H1 (cell line): Measurements from ENCODE around the gene TP53BP2. TPM values are rescaled to one million over a fixed set of nuclear protein-coding genes. Genes with fewer than 3 reads are reported as not detected.

Experiments used
- CTCF ChIA-PET: fragments of 300-600 bp; sonication (Branson Sonifier 250); formaldehyde crosslinking; loops from one replicate; lab custom pipeline; 2021; ENCODE audit not compliant: partially characterized antibody; lab: Charles Lee
- POLR2A ChIA-PET: fragments of 300-600 bp; sonication (Branson Sonifier 250); formaldehyde crosslinking; loops from one replicate; lab custom pipeline; 2021; ENCODE audit warnings: inconsistent platforms; ENCODE audit not compliant: partially characterized antibody; lab: Charles Lee
- DNase-seq, 2 experiments: peaks; one replicate each; pipeline versions ENCODE4 v3.0.0 to v3.0.0-alpha.2; 2010 to 2022; ENCODE audit warnings: low spot score in 2 of 2, low read depth in 1 of 2, mixed read lengths in 1 of 2
- FAIRE-seq: peaks from 2 replicates; lab custom pipeline; 2011; peaks lifted over from hg19 to GRCh38; lab: Jason Lieb, UNC
- H2AFZ ChIP-seq: 2 replicates; pipeline ENCODE4 v1.8.1; 2012; ENCODE audit warnings: low read length, inconsistent platforms
- H2AK5ac ChIP-seq: 2 replicates; pipeline ENCODE4 v1.6.1; 2013; ENCODE audit warnings: low read depth, low read length
- H2BK120ac ChIP-seq: replicated peaks from 2 replicates; pipeline ENCODE3; 2013; ENCODE audit warnings: low read depth, low read length, inconsistent platforms
- H2BK12ac ChIP-seq: 2 replicates; pipeline ENCODE4 v1.6.1; 2013; ENCODE audit warnings: low read depth, low read length
- H2BK15ac ChIP-seq: 2 replicates; pipeline ENCODE4 v1.6.1; 2013; ENCODE audit warnings: low read length
- H2BK20ac ChIP-seq: 2 replicates; pipeline ENCODE4 v1.6.1; 2013; ENCODE audit warnings: low read length
- H2BK5ac ChIP-seq: 2 replicates; pipeline ENCODE4 v1.6.1; 2013; ENCODE audit warnings: low read depth, low read length
- H3K14ac ChIP-seq: 2 replicates; pipeline ENCODE4 v1.6.1; 2013; ENCODE audit warnings: inconsistent platforms; ENCODE audit not compliant: insufficient read length
- H3K18ac ChIP-seq: 2 replicates; pipeline ENCODE4 v1.6.1; 2013; ENCODE audit warnings: low read length; ENCODE audit errors: extremely low read depth
- H3K23ac ChIP-seq: 2 replicates; pipeline ENCODE4 v1.6.1; 2013; ENCODE audit warnings: inconsistent platforms; ENCODE audit not compliant: insufficient read length
- H3K23me2 ChIP-seq: 2 replicates; pipeline ENCODE4 v1.6.1; 2013; ENCODE audit warnings: low read depth, low read length
- H3K27ac ChIP-seq: 2 replicates; pipeline ENCODE4 v1.6.1; 2011; ENCODE audit warnings: low read depth, low read length, inconsistent platforms
- H3K27me3 ChIP-seq, 4 experiments: replicated peaks in 1 of 4; 1 replicate in 1 of 4; 2 replicates in 3 of 4; pipeline versions ENCODE4 v1.6.1 to v1.8.1; 2011 to 2013; ENCODE audit warnings: low read length in 3 of 4, mild to moderate bottlenecking in 3 of 4, inconsistent platforms in 2 of 4, mixed read lengths in 2 of 4, moderate library complexity in 1 of 4; ENCODE audit not compliant: control insufficient read depth in 3 of 4, insufficient read depth in 3 of 4; ENCODE audit errors: extremely low read depth in 1 of 4
- H3K36me3 ChIP-seq, 4 experiments: 2 replicates each; pipeline versions ENCODE4 v1.6.1 to v1.8.1; 2011 to 2013; ENCODE audit warnings: mild to moderate bottlenecking in 4 of 4, low read length in 3 of 4, moderate library complexity in 2 of 4, control low read depth in 1 of 4, inconsistent platforms in 1 of 4; ENCODE audit not compliant: insufficient read depth in 4 of 4, control insufficient read depth in 2 of 4
- H3K4ac ChIP-seq: replicated peaks from 2 replicates; pipeline ENCODE3; 2013; ENCODE audit warnings: low read length, low read depth, mixed read lengths, inconsistent platforms; ENCODE audit not compliant: insufficient read length
- H3K4me1 ChIP-seq, 4 experiments: replicated peaks in 1 of 4; 1 replicate in 1 of 4; 2 replicates in 3 of 4; pipeline versions ENCODE4 v1.6.1 to v1.8.1; 2011 to 2013; ENCODE audit warnings: low read length in 3 of 4, inconsistent platforms in 2 of 4, mixed read lengths in 1 of 4; ENCODE audit not compliant: insufficient read depth in 4 of 4, control insufficient read depth in 3 of 4
- H3K4me2 ChIP-seq, 2 experiments: 2 replicates each; pipeline versions ENCODE4 v1.6.1 to v1.8.1; 2011 to 2013; ENCODE audit warnings: low read depth in 2 of 2, low read length in 2 of 2, control low read depth in 1 of 2, inconsistent platforms in 1 of 2, mild to moderate bottlenecking in 1 of 2; ENCODE audit not compliant: insufficient read depth in 1 of 2
- H3K4me3 ChIP-seq, 4 experiments: fragments of 200-600, 300-600 bp in 1 of 4; sonication (generic), shearing (Covaris generic), sonication (Bioruptor Twin) in 1 of 4; 2 replicates each; pipeline versions ENCODE4 v1.5.1 to v1.8.1; 2011 to 2016; ENCODE audit warnings: low read length in 4 of 4, low read depth in 3 of 4, control low read depth in 2 of 4, inconsistent platforms in 2 of 4, mild to moderate bottlenecking in 2 of 4, mixed read lengths in 1 of 4, moderate library complexity in 1 of 4; ENCODE audit not compliant: insufficient read depth in 2 of 4; ENCODE audit errors: extremely low read depth in 1 of 4
- H3K56ac ChIP-seq: replicated peaks from 2 replicates; pipeline ENCODE3; 2013; ENCODE audit warnings: low read depth, mild to moderate bottlenecking, mixed read lengths, low read length, inconsistent platforms; ENCODE audit not compliant: insufficient read length
- H3K79me1 ChIP-seq: 2 replicates; pipeline ENCODE4 v1.6.1; 2013; ENCODE audit warnings: low read depth, low read length, control low read depth
- H3K79me2 ChIP-seq, 2 experiments: 2 replicates each; pipeline versions ENCODE4 v1.6.1 to v1.8.1; 2012 to 2013; ENCODE audit warnings: low read length in 2 of 2, mild to moderate bottlenecking in 2 of 2, inconsistent platforms in 1 of 2; ENCODE audit not compliant: insufficient read depth in 2 of 2, control insufficient read depth in 1 of 2
- H3K9ac ChIP-seq, 4 experiments: replicated peaks in 1 of 4; 1 replicate in 1 of 4; 2 replicates in 3 of 4; pipeline versions ENCODE4 v1.6.1 to v1.8.1; 2011 to 2013; ENCODE audit warnings: low read depth in 3 of 4, low read length in 3 of 4, control low read depth in 2 of 4, mild to moderate bottlenecking in 2 of 4, moderate library complexity in 2 of 4, inconsistent platforms in 1 of 4; ENCODE audit errors: extremely low read depth in 1 of 4
- H3K9me3 ChIP-seq, 2 experiments: 2 replicates each; pipeline versions ENCODE4 v1.6.1 to v1.8.1; 2012 to 2013; ENCODE audit warnings: mild to moderate bottlenecking in 2 of 2, moderate library complexity in 2 of 2, control low read depth in 1 of 2, inconsistent platforms in 1 of 2, low read depth in 1 of 2, low read length in 1 of 2, mixed read lengths in 1 of 2; ENCODE audit not compliant: insufficient read depth in 2 of 2
- H4K20me1 ChIP-seq, 2 experiments: replicated peaks in 1 of 2; 2 replicates each; pipeline versions ENCODE3 to v1.8.1; 2011 to 2013; ENCODE audit warnings: inconsistent platforms in 2 of 2, low read length in 2 of 2, mild to moderate bottlenecking in 1 of 2; ENCODE audit not compliant: insufficient read depth in 2 of 2, control insufficient read depth in 1 of 2
- H4K5ac ChIP-seq: 2 replicates; pipeline ENCODE4 v1.6.1; 2013; ENCODE audit warnings: low read length, low read depth, mixed read lengths, inconsistent platforms; ENCODE audit not compliant: insufficient read length
- H4K8ac ChIP-seq: 2 replicates; pipeline ENCODE4 v1.8.0; 2013; ENCODE audit warnings: mild to moderate bottlenecking, moderate library complexity, low read length, inconsistent platforms; ENCODE audit not compliant: insufficient read depth; ENCODE audit errors: extremely low read depth
- H4K91ac ChIP-seq: replicated peaks from 2 replicates; pipeline ENCODE3; 2013; ENCODE audit warnings: low read length, mixed read lengths, inconsistent platforms; ENCODE audit not compliant: insufficient read length
- CREB1 ChIP-seq: IDR thresholded peaks from 2 replicates; pipeline ENCODE4 v1.6.1; 2012; ENCODE audit warnings: inconsistent platforms
- MAFK ChIP-seq: IDR thresholded peaks from 2 replicates; pipeline ENCODE4 v1.6.1; 2012; ENCODE audit warnings: low read depth, mild to moderate bottlenecking, improper control_type of control experiment, low read length
- SAP30 ChIP-seq: fragments of 300-600 bp; sonication (generic); IDR thresholded peaks from 2 replicates; pipeline ENCODE4 v1.7.1; 2012; ENCODE audit warnings: low read length, moderate library complexity, mild to moderate bottlenecking, inconsistent platforms; ENCODE audit not compliant: insufficient read depth, insufficient replicate concordance
- YY1 ChIP-seq: IDR thresholded peaks from 2 replicates; pipeline ENCODE4 v1.6.1; 2011; ENCODE audit warnings: low read depth, mild to moderate bottlenecking, low read length
- WGBS, 2 experiments: shearing (Covaris generic) in 1 of 2; methylation state at CpG; one replicate each; pipeline versions ENCODE4 v1.1.6 to v1.1.7; 2013 to 2015; ENCODE audit warnings: low lambda C conversion rate in 2 of 2, mixed read lengths in 2 of 2, inconsistent platforms in 1 of 2, low coverage in 1 of 2, missing lambda C conversion rate in 1 of 2; ENCODE audit not compliant: insufficient replicate concordance in 2 of 2, insufficient coverage in 1 of 2, insufficient read length in 1 of 2; ENCODE audit errors: extremely low coverage in 1 of 2, missing lambda C conversion rate in 1 of 2; 5-methylcytosine and 5-hydroxymethylcytosine counted together
- polyA plus RNA-seq, 7 experiments: library from polyadenylated mRNA; depleted of rRNA in 3 of 7; stranded (reverse) in 5 of 7; unstranded in 2 of 7; fragments of >200 nt in 5 of 7; fragments of 200-250 nt in 2 of 7; gene quantifications; 1 replicate in 5 of 7; 2 replicates in 1 of 7; 4 replicates in 1 of 7; pipeline versions ENCODE4 v1.2.1 to v1.2.3, GENCODE V29; 2011 to 2013; ENCODE audit warnings: missing spikeins in 2 of 7, mixed read lengths in 2 of 7
- total RNA-seq: library from RNA; stranded (reverse); fragmentation: NEBNext Ultra II Directional; extraction: Animal tissue kit (Norgen Biotek cat#: 25700); gene quantifications from 2 replicates; pipeline ENCODE4 v1.2.1, GENCODE V29; 2021
- TF ChIP-seq, protein P1 (sequence below): IDR thresholded peaks from 2 replicates; pipeline ENCODE4 v1.6.1; 2012; ENCODE audit warnings: inconsistent platforms

Gene TP53BP2
- total and polyA plus RNA-seq, 2 of the 8 experiments (the other 6 are each of a cell fraction or from before 2014, with no cell fraction given) = 18.0 to 38.7 TPM

DNA sequence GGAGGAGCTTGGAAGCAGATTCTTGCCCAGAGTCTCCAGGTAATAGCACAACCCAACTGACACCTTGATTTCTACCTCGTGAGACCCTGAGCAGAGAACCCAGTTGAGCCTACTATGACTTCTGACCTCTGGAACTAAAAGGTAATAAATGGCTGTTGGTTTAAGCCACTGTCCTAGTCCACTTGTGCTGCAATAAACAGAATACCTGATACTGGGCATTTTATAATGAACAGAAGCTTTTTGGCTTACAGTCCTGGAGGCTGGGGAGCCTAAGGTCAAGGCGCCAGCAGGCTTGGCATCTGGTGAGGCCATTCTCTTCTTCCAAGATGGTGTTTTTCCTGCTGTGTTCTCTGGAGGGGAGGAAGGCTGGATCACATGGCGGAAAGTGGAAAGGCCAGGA is 39.9 kb upstream of the TP53BP2 start:
- H3K79me1 ChIP-seq = no peaks in the 10 kb centered on the region
- H2BK120ac ChIP-seq = no peak overlapping the region
- H3K9ac ChIP-seq = no peak overlapping the region
- H3K36me3 ChIP-seq = no peaks in the 10 kb centered on the region
- no peak overlapping the region for H3K4me2 ChIP-seq
- H3K23me2 ChIP-seq = no peaks in the 10 kb centered on the region
- H4K5ac ChIP-seq = no peak overlapping the region
- H2BK15ac ChIP-seq = no peak overlapping the region
- CTCF ChIA-PET = interaction anchor here (1.5 kb wide), 1 partner anchor 33 kb away, joined by 4 read pairs; no protein-coding TSS in a partner anchor
- H3K56ac ChIP-seq = no peak overlapping the region
- no peaks in the 10 kb centered on the region for H3K9me3 ChIP-seq
- H3K4ac ChIP-seq = no peak overlapping the region
- H3K27ac ChIP-seq = no peak overlapping the region
- no peak overlapping the region for H2BK5ac ChIP-seq
- H2AK5ac ChIP-seq = no peak overlapping the region
- POLR2A ChIA-PET = interaction anchor here (1.0 to 2.3 kb wide), 2 partner anchors 39 kb away, joined by 3 to 10 read pairs; partner anchors contain the start of gene TP53BP2
- no peak overlapping the region for H3K4me3 ChIP-seq
- no peaks in the 10 kb centered on the region for H3K79me2 ChIP-seq
- 90% methylated on average over 3 of the region's 3 CpGs; no CpG with 5 or more reads in 1 of the 2 experiments for WGBS, 2 experiments
- H4K20me1 ChIP-seq = no peaks in the 10 kb centered on the region
- H4K8ac ChIP-seq = no peak overlapping the region
- no peaks in the 10 kb centered on the region for H3K27me3 ChIP-seq
- DNase-seq (no peak), FAIRE-seq (no peak)
- H4K91ac ChIP-seq = no peak overlapping the region
- H2AFZ ChIP-seq = no peak overlapping the region
- peaks cover 0 to 8% (median 2%) of the 10 kb centered on the region in 4 experiments; a peak in 4 of 7 replicates for H3K4me1 ChIP-seq
- TF ChIP-seq SAP30 = no peak
- TF ChIP-seq YY1 = no peak
- TF ChIP-seq, protein P1, sequence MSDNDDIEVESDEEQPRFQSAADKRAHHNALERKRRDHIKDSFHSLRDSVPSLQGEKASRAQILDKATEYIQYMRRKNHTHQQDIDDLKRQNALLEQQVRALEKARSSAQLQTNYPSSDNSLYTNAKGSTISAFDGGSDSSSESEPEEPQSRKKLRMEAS = no peak
- no peak for TF ChIP-seq MAFK
- no peak for TF ChIP-seq CREB1
- H3K18ac ChIP-seq = no peak overlapping the region
- H3K23ac ChIP-seq = no peak overlapping the region
- no peak overlapping the region for H2BK12ac ChIP-seq
- H2BK20ac ChIP-seq = no peak overlapping the region
- no peak overlapping the region for H3K14ac ChIP-seq
